Mesenchymal stem cell (in vitro differentiated cells and primary cell): ENCODE data around the gene LIN7B.
A peak's percentile ranks its signal among the peaks of the same experiment; 100 is the strongest.

Experiments
- DNase-seq: peaks from one replicate; pipeline ENCODE4 v3.0.0-alpha.2; 2013
- H2AFZ ChIP-seq: one replicate; pipeline ENCODE4 v1.6.1; 2013; ENCODE audit warnings: low read depth, mild to moderate bottlenecking, control low read depth, inconsistent platforms, low read length, moderate library complexity
- H2AK5ac ChIP-seq: 2 replicates; pipeline ENCODE4 v1.6.1; 2013; ENCODE audit warnings: low read length, moderate library complexity, mild to moderate bottlenecking, inconsistent platforms; ENCODE audit not compliant: severe bottlenecking
- H2BK120ac ChIP-seq: one replicate; pipeline ENCODE4 v1.6.1; 2013; ENCODE audit warnings: low read depth, mild to moderate bottlenecking, inconsistent platforms, low read length, moderate library complexity
- H2BK12ac ChIP-seq, 2 experiments: one replicate each; pipeline ENCODE4 v1.6.1; 2013; ENCODE audit warnings: inconsistent platforms in 2 of 2, low read length in 2 of 2, mild to moderate bottlenecking in 2 of 2, moderate library complexity in 2 of 2, control low read depth in 1 of 2
- H2BK15ac ChIP-seq: one replicate; pipeline ENCODE4 v1.6.1; 2013; ENCODE audit warnings: mild to moderate bottlenecking, low read depth, inconsistent platforms; ENCODE audit not compliant: poor library complexity, severe bottlenecking
- H2BK5ac ChIP-seq: 2 replicates; pipeline ENCODE4 v1.6.1; 2013; ENCODE audit warnings: low read depth, mild to moderate bottlenecking, low read length, control low read depth, inconsistent platforms; ENCODE audit not compliant: poor library complexity, severe bottlenecking
- H3K14ac ChIP-seq, 2 experiments: one replicate each; pipeline ENCODE4 v1.6.1; 2013; ENCODE audit warnings: inconsistent platforms in 2 of 2, low read length in 2 of 2, control low read depth in 1 of 2, mild to moderate bottlenecking in 1 of 2, moderate library complexity in 1 of 2
- H3K18ac ChIP-seq, 2 experiments: one replicate each; pipeline ENCODE4 v1.6.1; 2013; ENCODE audit warnings: inconsistent platforms in 2 of 2, low read length in 2 of 2, control low read depth in 1 of 2, low read depth in 1 of 2, mild to moderate bottlenecking in 1 of 2
- H3K23ac ChIP-seq, 2 experiments: one replicate each; pipeline ENCODE4 v1.6.1; 2013; ENCODE audit warnings: inconsistent platforms in 2 of 2, low read length in 2 of 2, mild to moderate bottlenecking in 2 of 2, moderate library complexity in 2 of 2, control low read depth in 1 of 2
- H3K27ac ChIP-seq: 2 replicates; pipeline ENCODE4 v1.5.1; 2013; ENCODE audit warnings: mild to moderate bottlenecking, moderate library complexity, low read length, control low read depth, inconsistent platforms; ENCODE audit not compliant: poor library complexity, severe bottlenecking
- H3K27me3 ChIP-seq, 2 experiments: 2 replicates each; pipeline versions ENCODE4 v1.6.1 to v1.7.0; 2013; ENCODE audit warnings: low read length in 2 of 2, mild to moderate bottlenecking in 2 of 2, moderate library complexity in 2 of 2, control low read depth in 1 of 2, inconsistent platforms in 1 of 2; ENCODE audit not compliant: control insufficient read depth in 1 of 2, insufficient read depth in 1 of 2
- H3K36me3 ChIP-seq, 2 experiments: 2 replicates each; pipeline versions ENCODE4 v1.6.1 to v1.7.0; 2013; ENCODE audit warnings: low read length in 2 of 2, control low read depth in 1 of 2, inconsistent platforms in 1 of 2, low read depth in 1 of 2, mild to moderate bottlenecking in 1 of 2; ENCODE audit not compliant: insufficient read depth in 2 of 2, control insufficient read depth in 1 of 2
- H3K4ac ChIP-seq, 2 experiments: one replicate each; pipeline ENCODE4 v1.6.1; 2013; ENCODE audit warnings: inconsistent platforms in 2 of 2, low read length in 2 of 2, mild to moderate bottlenecking in 2 of 2, moderate library complexity in 2 of 2, control low read depth in 1 of 2, low read depth in 1 of 2
- H3K4me1 ChIP-seq: 2 replicates; pipeline ENCODE4 v1.6.1; 2013; ENCODE audit warnings: low read depth, low read length, control low read depth; ENCODE audit not compliant: control insufficient read depth, insufficient read depth
- H3K4me2 ChIP-seq: 2 replicates; pipeline ENCODE4 v1.6.1; 2013; ENCODE audit warnings: low read length, mild to moderate bottlenecking, inconsistent platforms; ENCODE audit not compliant: poor library complexity, severe bottlenecking
- H3K4me3 ChIP-seq, 2 experiments: 2 replicates each; pipeline versions ENCODE4 v1.5.1 to v1.7.0; 2013; ENCODE audit warnings: low read length in 2 of 2, mild to moderate bottlenecking in 2 of 2, control low read depth in 1 of 2, low read depth in 1 of 2; ENCODE audit not compliant: insufficient read depth in 1 of 2
- H3K79me1 ChIP-seq: replicated peaks from 2 replicates; pipeline ENCODE4 v1.6.1; 2013; ENCODE audit warnings: mild to moderate bottlenecking, control low read depth, low read length, inconsistent platforms; ENCODE audit not compliant: poor library complexity, severe bottlenecking
- H3K9ac ChIP-seq: 2 replicates; pipeline ENCODE4 v1.7.0; 2013; ENCODE audit warnings: mild to moderate bottlenecking, low read length, moderate library complexity
- H3K9me3 ChIP-seq: 2 replicates; pipeline ENCODE4 v1.7.0; 2013; ENCODE audit warnings: mild to moderate bottlenecking, low read length; ENCODE audit not compliant: control insufficient read depth
- H4K8ac ChIP-seq: one replicate; pipeline ENCODE4 v1.6.1; 2013; ENCODE audit warnings: inconsistent platforms, mild to moderate bottlenecking, low read length, moderate library complexity
- H4K91ac ChIP-seq: one replicate; pipeline ENCODE4 v1.6.1; 2013; ENCODE audit warnings: mild to moderate bottlenecking, low read length, inconsistent platforms
- WGBS: methylation state at CpG from one replicate; pipeline ENCODE4 v1.1.7; 2013; ENCODE audit warnings: mixed read lengths; 5-methylcytosine and 5-hydroxymethylcytosine counted together

The LIN7B gene

DNA sequence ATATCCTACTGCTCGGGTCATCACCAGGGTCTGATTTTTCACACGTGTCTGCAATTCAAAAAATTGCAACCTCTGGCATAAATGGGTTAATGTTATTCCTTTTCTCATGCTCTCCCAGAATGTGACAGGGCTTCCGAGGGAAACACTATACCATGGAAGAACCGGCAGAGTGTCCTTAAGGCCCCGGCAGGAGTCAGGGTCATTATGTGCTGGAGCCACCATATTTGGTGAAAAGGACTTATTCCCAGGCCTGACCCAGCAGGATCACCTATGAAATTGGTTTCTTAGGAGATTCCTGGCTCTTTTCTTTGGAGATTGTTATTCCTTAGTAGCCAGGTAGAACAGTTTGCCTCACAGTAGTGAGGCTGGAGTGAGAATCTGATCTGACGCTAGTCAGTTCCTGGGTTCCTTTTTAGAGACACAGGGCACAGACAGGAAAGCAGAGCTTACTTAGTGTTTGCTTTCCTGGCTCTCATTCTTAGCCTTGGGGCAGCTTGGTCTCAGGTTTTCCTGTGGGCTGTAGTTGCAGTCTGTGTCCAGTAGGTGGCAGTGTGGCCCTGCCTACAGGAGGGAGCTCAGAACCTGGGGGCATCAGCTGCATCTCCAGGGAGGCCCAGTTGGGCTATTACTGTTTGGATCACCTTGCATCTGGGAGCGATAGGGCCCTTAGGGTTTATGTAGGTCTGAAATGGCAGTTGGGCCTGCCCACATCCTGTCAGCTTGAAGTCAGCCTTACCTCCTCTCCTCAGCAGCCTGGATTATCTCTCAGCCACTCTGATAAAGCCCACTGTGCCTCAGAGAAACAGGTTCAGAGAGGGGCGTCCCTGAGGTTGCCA, 16.5 kb upstream of the LIN7B start:
- WGBS, result 64% methylated on average over 8 of the region's 8 CpGs
- H3K4me3 ChIP-seq, result no peak overlapping the region
- no peak overlapping the region for H2BK12ac ChIP-seq
- H3K36me3 ChIP-seq, result peaks cover 89 to 93% of the 10 kb centered on the region in 2 experiments
- no peak overlapping the region for H4K91ac ChIP-seq
- peak overlapping the region; percentile 24 for H3K27ac ChIP-seq
- H3K18ac ChIP-seq, result no peak overlapping the region
- H3K4ac ChIP-seq, result no peak overlapping the region
- no peak overlapping the region for H3K4me2 ChIP-seq
- no peak overlapping the region for H2AK5ac ChIP-seq
- peak; percentile 72 for DNase-seq
- no peak overlapping the region for H2BK15ac ChIP-seq
- no peak overlapping the region for H3K23ac ChIP-seq
- H3K27me3 ChIP-seq, result no peaks in the 10 kb centered on the region
- H2AFZ ChIP-seq, result no peak overlapping the region
- peaks cover 40% of the 10 kb centered on the region for H3K79me1 ChIP-seq
- H3K4me1 ChIP-seq, result no peaks in the 10 kb centered on the region
- no peak overlapping the region for H3K9ac ChIP-seq
- no peak overlapping the region for H2BK5ac ChIP-seq
- H3K14ac ChIP-seq, result no peak overlapping the region
- no peak overlapping the region for H2BK120ac ChIP-seq
- no peaks in the 10 kb centered on the region for H3K9me3 ChIP-seq
- no peak overlapping the region for H4K8ac ChIP-seq

DNA sequence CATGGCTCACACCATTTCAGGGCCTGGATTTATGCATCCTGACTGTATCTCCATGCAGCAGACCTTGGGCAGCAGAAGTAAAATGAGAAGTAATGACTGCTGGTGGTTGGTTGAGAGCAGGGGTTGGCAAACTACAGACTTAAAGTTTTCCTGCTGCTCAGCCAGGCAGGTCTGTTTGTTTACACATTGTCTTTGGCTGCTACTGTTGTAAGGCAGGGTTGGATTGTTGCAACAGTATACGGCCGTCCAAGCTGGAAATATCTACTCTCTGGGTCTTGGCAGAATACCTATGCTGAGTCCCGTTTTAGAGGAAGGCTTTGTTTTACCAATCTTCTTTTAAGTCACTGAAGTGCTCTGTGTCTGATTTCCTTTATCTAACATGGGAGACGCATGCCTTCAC, 15.4 kb upstream of the LIN7B start:
- 90% methylated on average over 4 of the region's 4 CpGs for WGBS
- Histone ChIP-seq H2AK5ac (no peak overlapping the region), H3K18ac (no peak overlapping the region), H3K9ac (no peak overlapping the region), H2BK5ac (no peak overlapping the region), H3K4ac (no peak overlapping the region), H2BK15ac (no peak overlapping the region), H3K23ac (no peak overlapping the region), H3K79me1 (peaks cover 47% of the 10 kb centered on the region), H2BK12ac (no peak overlapping the region), H3K36me3 (peaks cover 88 to 93% of the 10 kb centered on the region in 2 experiments), H3K4me3 (no peak overlapping the region), H3K27ac (no peak overlapping the region), H3K27me3 (no peaks in the 10 kb centered on the region), H3K4me2 (no peak overlapping the region), H4K8ac (no peak overlapping the region), H3K9me3 (no peaks in the 10 kb centered on the region), H2BK120ac (no peak overlapping the region), H3K4me1 (no peaks in the 10 kb centered on the region), H2AFZ (no peak overlapping the region), H4K91ac (no peak overlapping the region), H3K14ac (no peak overlapping the region)
- peak; percentile 50 for DNase-seq

DNA sequence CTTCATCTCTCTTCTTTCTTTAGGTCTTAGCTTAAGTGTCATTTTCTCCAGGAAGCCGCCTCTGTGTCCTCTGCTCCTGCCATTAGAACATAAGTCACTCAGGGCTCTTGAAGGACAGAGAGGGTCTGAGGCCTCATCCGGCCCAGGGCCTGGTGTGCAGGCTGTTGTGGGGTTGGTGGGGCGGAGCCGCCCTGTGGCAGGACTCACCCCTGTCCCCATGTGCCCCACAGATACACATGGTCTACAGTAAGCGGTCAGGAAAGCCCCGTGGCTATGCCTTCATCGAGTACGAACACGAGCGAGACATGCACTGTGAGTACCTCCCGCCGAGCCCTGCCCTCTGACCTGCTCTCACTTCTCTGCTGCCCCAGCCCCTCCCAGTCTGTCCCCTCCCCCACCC, 13.0 kb upstream of the LIN7B start:
- H2BK120ac ChIP-seq, result no peak overlapping the region
- H3K14ac ChIP-seq, result no peak overlapping the region
- no peak overlapping the region for H4K91ac ChIP-seq
- H3K4me2 ChIP-seq, result no peak overlapping the region
- H3K4me3 ChIP-seq, result no peak overlapping the region
- no peaks in the 10 kb centered on the region for H3K27me3 ChIP-seq
- no peak overlapping the region for H3K9ac ChIP-seq
- H2BK5ac ChIP-seq, result no peak overlapping the region
- DNase-seq, result no peak
- no peaks in the 10 kb centered on the region for H3K4me1 ChIP-seq
- peaks cover 88 to 96% of the 10 kb centered on the region in 2 experiments for H3K36me3 ChIP-seq
- no peak overlapping the region for H3K27ac ChIP-seq
- no peak overlapping the region for H2AK5ac ChIP-seq
- H2BK15ac ChIP-seq, result no peak overlapping the region
- no peaks in the 10 kb centered on the region for H3K9me3 ChIP-seq
- peaks cover 54% of the 10 kb centered on the region for H3K79me1 ChIP-seq
- H3K23ac ChIP-seq, result no peak overlapping the region
- H2BK12ac ChIP-seq, result no peak overlapping the region
- no peak overlapping the region for H4K8ac ChIP-seq
- 93% methylated on average over 12 of the region's 12 CpGs for WGBS
- H3K18ac ChIP-seq, result no peak overlapping the region
- no peak overlapping the region for H2AFZ ChIP-seq
- H3K4ac ChIP-seq, result no peak overlapping the region

DNA sequence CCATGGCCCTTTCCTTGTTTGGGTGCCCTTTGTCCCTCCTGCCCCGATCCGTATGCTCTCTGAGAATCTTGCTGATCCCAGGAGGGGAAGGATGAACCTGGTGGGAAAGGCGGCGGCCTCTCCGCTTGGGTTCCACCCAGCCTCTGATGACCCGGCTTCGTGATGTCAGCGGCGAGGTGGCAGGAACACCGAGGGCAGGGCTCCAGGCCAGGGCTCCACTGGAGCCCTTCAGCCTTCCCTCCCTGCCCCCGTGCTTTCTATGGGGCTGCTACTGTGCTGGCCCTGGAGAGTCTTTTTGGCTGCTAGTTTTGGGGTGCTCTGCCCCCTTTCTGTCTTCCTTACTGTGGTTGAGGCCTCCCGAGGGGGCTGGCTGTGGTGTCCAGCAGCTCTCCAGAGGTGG, 11.9 kb upstream of the LIN7B start:
- Histone ChIP-seq H3K4me1 (peaks cover 2% of the 10 kb centered on the region), H2BK5ac (no peak overlapping the region), H3K18ac (no peak overlapping the region), H3K4ac (no peak overlapping the region), H3K9me3 (no peaks in the 10 kb centered on the region), H3K4me2 (no peak overlapping the region), H3K79me1 (peaks cover 63% of the 10 kb centered on the region), H4K8ac (no peak overlapping the region), H3K27me3 (no peaks in the 10 kb centered on the region), H3K27ac (no peak overlapping the region), H3K14ac (no peak overlapping the region), H4K91ac (no peak overlapping the region), H2BK12ac (no peak overlapping the region), H3K9ac (no peak overlapping the region), H2AFZ (no peak overlapping the region), H2BK120ac (no peak overlapping the region), H3K36me3 (peaks cover 88 to 97% of the 10 kb centered on the region in 2 experiments), H3K4me3 (no peak overlapping the region), H2BK15ac (no peak overlapping the region), H3K23ac (no peak overlapping the region), H2AK5ac (no peak overlapping the region)
- DNase-seq, result no peak
- 98% methylated on average over 12 of the region's 12 CpGs for WGBS
